HG02763 (cell line): Measurements from ENCODE around the gene MAPKBP1.

ENCODE experiments used
- ATAC-seq: cut with Tn5 transposase; IDR thresholded peaks from one replicate; pipeline ENCODE4 v1.9.1; 2021; ENCODE audit warnings: mild to moderate bottlenecking, moderate library complexity; ENCODE audit not compliant: unreplicated experiment

The MAPKBP1 gene

GRCh38 chr15:41780727-41781126 lies 6.4 kb downstream of the MAPKBP1 start:
- ATAC-seq, result no peak

- ATAC-seq, result no peak
These were observed 8.3 kb downstream of the MAPKBP1 start for GRCh38 chr15:41782371-41783282.

GRCh38 chr15:41783296-41783695 lies 9.0 kb downstream of the MAPKBP1 start:
- no peak for ATAC-seq

- no peak for ATAC-seq
These were observed 14.0 kb downstream of the MAPKBP1 start for GRCh38 chr15:41788262-41788661.

- ATAC-seq, result no peak
These were observed 15.0 kb downstream of the MAPKBP1 start for GRCh38 chr15:41789236-41789635.

- ATAC-seq, result no peak
These were observed 15.4 kb downstream of the MAPKBP1 start for GRCh38 chr15:41789662-41790061.

GRCh38 chr15:41790169-41790568 lies 15.9 kb downstream of the MAPKBP1 start:
- ATAC-seq, result no peak

- ATAC-seq, result no peak
These were observed 16.7 kb downstream of the MAPKBP1 start for GRCh38 chr15:41790756-41791546.

GRCh38 chr15:41791547-41791937 lies 17.3 kb downstream of the MAPKBP1 start:
- no peak for ATAC-seq

GRCh38 chr15:41792000-41792637 lies 17.8 kb downstream of the MAPKBP1 start:
- ATAC-seq, result no peak

GRCh38 chr15:41794081-41794480 lies 19.8 kb downstream of the MAPKBP1 start:
- no peak for ATAC-seq

GRCh38 chr15:41795996-41796856 lies 21.9 kb downstream of the MAPKBP1 start:
- ATAC-seq, result no peak

GRCh38 chr15:41797201-41797944 lies 23.1 kb downstream of the MAPKBP1 start:
- ATAC-seq, result no peak

GRCh38 chr15:41798607-41799487 lies 24.6 kb downstream of the MAPKBP1 start:
- no peak for ATAC-seq

- ATAC-seq, result no peak
These were observed 25.2 kb downstream of the MAPKBP1 start for GRCh38 chr15:41799488-41799805.

- ATAC-seq, result no peak
These were observed 26.9 kb downstream of the MAPKBP1 start for GRCh38 chr15:41801185-41801584.

GRCh38 chr15:41801850-41802455 lies 27.7 kb downstream of the MAPKBP1 start:
- ATAC-seq, result no peak

- no peak for ATAC-seq
These were observed 30.1 kb downstream of the MAPKBP1 start for GRCh38 chr15:41804361-41804760.
